AG09309 (cell line): ENCODE measurements around the gene SDK2.

Source experiments
- DNase-seq: peaks from one replicate; pipeline ENCODE4 v3.0.0-alpha.2; 2010; ENCODE audit warnings: low read depth
- H3K4me3 ChIP-seq: 2 replicates; pipeline ENCODE4 v1.5.1; 2011; ENCODE audit warnings: mild to moderate bottlenecking, low read depth, low read length, moderate library complexity; ENCODE audit not compliant: control insufficient read depth
- TF ChIP-seq, protein P1 (sequence below): IDR thresholded peaks from 2 replicates; pipeline ENCODE4 v1.5.1; 2011; ENCODE audit warnings: mild to moderate bottlenecking, low read depth, low read length, inconsistent platforms; ENCODE audit not compliant: insufficient read depth, control insufficient read depth; ENCODE audit errors: missing control alignments

Gene SDK2

DNA sequence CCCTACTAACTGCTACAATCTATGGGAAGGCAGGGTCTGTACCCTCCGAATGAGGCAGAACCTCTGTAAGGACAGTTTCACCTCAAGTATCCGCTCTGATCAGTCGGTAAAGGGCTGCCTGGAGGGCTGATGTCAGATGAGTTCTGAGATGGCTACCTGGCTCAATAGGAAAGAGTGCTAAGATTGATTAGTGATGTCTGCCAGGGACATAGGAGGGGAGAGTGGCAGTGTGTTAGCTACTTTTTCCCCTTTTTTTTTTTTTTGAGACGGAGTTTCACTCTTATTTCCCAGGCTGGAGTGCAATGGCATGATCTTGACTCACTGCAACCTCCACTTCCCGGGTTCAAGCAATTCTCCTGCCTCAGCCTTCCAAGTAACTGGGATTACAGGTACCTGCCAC lies 293.4 kb downstream of the SDK2 start:
- no peak overlapping the region for H3K4me3 ChIP-seq
- no peak for DNase-seq
- TF ChIP-seq, protein P1, sequence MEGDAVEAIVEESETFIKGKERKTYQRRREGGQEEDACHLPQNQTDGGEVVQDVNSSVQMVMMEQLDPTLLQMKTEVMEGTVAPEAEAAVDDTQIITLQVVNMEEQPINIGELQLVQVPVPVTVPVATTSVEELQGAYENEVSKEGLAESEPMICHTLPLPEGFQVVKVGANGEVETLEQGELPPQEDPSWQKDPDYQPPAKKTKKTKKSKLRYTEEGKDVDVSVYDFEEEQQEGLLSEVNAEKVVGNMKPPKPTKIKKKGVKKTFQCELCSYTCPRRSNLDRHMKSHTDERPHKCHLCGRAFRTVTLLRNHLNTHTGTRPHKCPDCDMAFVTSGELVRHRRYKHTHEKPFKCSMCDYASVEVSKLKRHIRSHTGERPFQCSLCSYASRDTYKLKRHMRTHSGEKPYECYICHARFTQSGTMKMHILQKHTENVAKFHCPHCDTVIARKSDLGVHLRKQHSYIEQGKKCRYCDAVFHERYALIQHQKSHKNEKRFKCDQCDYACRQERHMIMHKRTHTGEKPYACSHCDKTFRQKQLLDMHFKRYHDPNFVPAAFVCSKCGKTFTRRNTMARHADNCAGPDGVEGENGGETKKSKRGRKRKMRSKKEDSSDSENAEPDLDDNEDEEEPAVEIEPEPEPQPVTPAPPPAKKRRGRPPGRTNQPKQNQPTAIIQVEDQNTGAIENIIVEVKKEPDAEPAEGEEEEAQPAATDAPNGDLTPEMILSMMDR, result no peak

DNA sequence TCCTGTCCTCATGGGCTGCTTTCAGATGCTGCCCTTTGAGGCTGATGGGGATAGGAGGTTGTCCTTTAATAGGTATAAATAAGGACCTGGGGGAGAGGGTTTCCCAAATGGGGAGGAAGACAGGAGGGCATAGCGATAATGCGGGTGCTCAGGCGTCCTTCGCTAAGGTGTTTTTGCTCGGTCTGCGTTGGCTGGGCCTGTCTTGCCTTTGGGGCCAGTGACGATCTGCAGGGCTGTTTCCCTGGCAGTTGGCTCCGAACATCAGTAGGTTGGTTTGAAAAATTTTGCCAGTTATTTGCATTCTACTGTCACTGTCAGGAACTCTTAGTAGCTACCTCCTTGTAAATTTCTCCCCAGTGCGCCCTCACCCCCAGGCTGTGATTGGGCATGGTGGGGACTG lies 294.6 kb downstream of the SDK2 start:
- no peak for DNase-seq
- H3K4me3 ChIP-seq, result no peak overlapping the region
- TF ChIP-seq, protein P1, result no peak

DNA sequence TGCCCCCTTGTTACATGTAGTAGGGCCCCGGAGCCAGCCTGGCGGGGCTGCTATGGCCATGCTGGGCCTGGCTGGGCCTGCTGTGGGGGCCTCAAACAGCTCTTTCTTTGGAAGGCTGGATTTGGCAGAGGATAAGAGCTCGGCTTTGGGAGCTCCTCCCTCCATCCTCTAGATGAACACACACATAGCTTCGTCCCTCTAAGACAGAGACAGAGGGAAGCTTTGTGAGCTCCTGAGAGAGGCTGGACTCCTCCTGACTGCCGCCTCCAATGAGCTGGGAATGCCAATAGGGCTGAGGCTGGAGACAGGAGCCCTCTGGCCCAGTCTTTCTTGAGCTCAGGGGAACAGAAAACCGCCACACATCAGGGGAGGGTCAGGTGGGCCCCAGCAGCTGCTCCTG lies 295.1 kb downstream of the SDK2 start:
- no peak overlapping the region for H3K4me3 ChIP-seq
- no peak for DNase-seq
- TF ChIP-seq, protein P1, result no peak

DNA sequence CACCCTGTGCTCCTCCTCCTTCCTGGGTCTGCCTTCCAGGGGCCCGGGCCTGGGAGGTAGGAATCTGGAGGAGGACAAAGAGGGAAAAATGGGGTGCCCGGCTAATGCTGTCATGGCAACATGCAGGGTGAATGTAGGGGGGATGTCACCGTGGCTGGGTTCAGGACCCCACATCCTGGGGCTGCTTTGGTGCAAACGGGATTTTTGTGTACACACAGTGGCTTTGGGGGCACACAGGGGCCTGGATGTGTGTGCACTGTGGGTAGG lies 295.5 kb downstream of the SDK2 start:
- TF ChIP-seq, protein P1, result no peak
- no peak for DNase-seq
- no peak overlapping the region for H3K4me3 ChIP-seq

DNA sequence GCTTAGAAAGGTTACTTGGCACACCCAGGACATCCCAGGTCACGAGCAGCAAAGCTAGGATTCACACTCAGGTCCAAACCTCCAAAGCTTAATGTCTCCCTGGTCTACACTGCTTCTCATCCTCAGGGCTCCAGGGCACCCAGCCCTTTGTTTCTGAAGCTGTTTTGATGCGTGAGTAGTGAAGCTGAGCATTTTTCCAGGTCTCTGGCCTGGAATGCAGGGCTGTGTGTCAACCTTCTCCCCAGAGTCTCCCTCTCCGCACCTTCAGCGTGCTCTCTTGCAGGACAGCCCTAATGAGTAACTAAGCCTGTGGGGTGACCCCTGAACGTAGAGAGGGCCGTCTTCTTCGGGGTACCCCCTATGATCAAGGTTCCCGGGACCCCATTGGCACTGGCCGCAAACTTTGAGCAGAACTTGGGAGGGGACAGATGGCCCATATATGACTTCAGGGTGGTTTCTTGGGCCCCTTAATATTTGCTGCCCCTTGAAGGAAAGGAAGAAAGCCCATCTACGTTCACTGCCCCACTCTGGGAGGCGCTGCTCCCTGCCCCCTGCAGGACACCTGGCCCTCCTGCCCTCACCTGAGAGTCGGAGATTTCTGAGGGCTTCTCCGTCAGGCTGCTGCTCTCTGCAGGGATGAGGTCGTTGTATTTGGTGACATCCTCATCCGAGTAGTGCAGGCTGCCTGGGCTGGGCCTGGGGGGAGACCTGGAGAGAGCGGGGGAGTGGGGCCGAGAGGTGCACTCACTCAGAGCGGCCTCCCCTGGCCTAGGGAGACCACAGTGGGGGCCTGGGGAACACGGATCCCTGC lies 296.0 kb downstream of the SDK2 start:
- TF ChIP-seq, protein P1, result no peak
- H3K4me3 ChIP-seq, result no peak overlapping the region
- DNase-seq, result no peak

DNA sequence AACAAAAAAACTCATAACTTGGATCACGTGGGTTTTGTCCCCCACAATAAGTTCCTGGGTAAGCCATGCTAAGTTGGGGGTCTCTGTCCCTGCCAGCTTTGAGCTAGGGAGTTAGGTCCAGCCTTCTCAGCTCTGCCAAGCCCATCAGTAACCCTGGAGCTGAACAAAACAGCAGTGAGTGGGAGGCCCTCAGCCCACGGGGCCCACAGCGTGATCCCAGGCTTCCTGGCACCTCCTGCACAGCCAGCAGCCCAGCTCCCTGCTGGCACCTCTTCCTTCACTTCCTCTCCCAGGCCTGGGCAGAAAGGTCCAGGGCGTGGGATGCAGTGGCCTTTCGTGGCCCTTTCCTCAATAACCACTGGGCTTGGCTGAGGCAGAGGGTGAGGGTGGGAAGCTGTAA lies 296.9 kb downstream of the SDK2 start:
- no peak for DNase-seq
- no peak overlapping the region for H3K4me3 ChIP-seq
- TF ChIP-seq, protein P1, result no peak
